Epithelial cell of prostate (primary cell): Measurements from ENCODE around the gene CNTNAP5.
A peak's percentile ranks its signal among the peaks of the same experiment; 100 is the strongest.

ENCODE experiments used
- DNase-seq: peaks from one replicate; pipeline ENCODE4 v3.0.0-alpha.2; 2011; ENCODE audit warnings: low read depth, low spot score
- H3K27ac ChIP-seq: fragments of 450-650 bp; 2 replicates; pipeline ENCODE4 v1.5.1; 2017; ENCODE audit warnings: mild to moderate bottlenecking

Gene CNTNAP5

GRCh38 chr2:124050833-124051497 lies 25.9 kb downstream of the CNTNAP5 start:
- no peak overlapping the region for H3K27ac ChIP-seq
- DNase-seq, result no peak

GRCh38 chr2:124053796-124054195 lies 28.7 kb downstream of the CNTNAP5 start:
- no peak for DNase-seq
- H3K27ac ChIP-seq, result no peak overlapping the region

DNA sequence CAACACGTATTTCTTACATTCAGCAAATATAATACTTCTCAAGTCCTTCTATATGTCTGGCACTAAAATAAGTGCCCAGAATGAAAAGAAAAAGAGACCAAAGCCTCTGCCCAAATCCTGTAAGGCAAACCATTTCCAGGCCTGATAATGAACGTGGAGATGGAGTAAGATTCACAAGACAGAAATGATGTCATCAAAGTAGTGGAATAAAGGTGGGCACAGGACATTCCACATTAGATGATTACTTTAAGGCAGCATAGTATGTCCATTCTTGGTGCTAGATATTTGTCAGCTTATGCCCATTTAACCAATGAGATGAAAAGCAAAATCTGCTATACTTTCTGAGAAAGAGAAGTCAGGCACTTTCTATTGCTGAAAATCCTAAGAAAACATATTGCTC lies 38.5 kb downstream of the CNTNAP5 start:
- H3K27ac ChIP-seq, result no peak overlapping the region
- no peak for DNase-seq

DNA sequence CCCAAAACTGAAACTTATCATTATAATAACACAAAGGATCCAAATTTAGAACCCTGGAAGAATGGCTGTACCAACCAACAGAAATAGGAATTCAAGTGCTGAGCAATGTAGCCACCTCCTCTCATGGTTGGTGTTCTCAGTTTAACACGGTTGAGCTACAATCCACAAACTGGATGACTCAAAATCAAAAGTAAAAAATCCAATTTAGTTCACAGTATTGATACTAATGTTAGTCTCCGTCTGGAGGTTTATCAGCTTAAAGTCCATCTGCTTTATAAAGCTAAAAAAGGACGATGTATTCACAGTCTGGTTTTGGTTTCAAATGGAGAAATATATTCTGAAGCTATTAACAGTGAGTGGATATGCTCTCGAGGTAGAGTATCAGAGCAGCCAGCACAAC lies 40.5 kb downstream of the CNTNAP5 start:
- H3K27ac ChIP-seq, result no peak overlapping the region
- no peak for DNase-seq

GRCh38 chr2:124066776-124067175 lies 41.7 kb downstream of the CNTNAP5 start:
- H3K27ac ChIP-seq, result no peak overlapping the region
- DNase-seq, result no peak

GRCh38 chr2:124079045-124079444 lies 54.0 kb downstream of the CNTNAP5 start:
- no peak overlapping the region for H3K27ac ChIP-seq
- DNase-seq, result no peak

DNA sequence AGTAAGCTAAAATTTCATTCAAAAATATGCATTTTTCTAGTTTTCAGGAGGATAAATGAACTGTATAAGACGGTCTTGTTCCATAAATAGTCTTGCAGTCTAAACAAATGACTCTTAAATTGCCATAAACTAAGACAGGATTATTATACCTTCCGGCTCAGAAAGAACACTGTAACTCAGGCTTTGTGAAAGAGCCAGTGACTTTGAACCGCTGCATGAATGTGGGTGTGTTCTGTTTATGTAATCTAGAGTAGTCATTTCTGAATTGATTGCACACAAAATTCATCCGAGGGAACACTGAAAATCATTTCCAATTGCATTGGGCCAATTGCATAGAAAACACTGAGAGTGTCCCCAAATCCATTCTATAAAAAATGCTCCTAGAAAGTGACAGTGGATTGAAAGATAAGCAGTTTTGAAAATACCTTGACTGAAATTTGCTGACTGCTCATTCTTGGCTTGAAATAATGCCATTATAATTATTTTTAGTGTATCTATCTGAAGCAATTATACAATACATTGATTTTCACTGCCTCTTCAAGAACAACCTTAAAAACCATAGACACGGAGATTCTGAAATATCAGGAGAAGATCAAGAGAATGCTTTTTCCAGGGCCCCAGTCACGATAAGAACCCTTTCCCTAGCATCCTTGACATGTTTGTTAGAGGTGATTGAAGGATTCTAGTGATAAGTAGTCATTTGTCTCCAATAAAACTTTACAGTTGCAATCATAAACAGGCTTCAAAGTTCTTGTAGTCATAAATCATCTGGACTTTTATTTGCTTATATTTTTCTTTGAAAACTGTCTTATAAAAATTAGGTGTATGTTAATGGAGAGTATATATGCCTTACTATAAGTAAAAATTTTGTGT lies 55.4 kb downstream of the CNTNAP5 start:
- DNase-seq, result no peak

DNA sequence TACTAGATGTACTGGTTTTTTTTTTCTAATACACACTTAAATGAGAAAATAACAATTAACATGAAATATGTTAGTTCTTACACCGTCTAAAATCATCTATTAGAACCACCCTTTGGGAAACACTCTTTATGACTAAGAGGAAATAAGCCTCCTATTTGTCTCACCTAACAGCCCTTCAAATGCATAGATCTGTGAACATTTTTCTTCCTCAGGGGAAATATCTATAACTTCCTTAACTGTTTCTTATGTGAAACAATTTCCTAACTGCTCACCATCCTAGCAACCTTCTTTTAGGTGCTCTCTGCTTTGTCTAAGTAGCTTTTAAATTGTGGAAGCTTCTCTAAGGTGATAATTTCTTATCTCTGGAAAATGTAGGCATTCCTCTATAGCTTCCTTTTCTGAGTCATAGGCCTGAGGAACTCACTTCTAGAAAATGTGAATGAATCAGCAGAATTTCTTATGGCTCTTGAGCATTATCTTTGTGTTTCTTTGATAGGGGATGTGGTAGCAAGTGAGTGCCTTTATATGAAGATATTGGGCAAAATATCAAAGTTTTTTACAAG lies 56.1 kb downstream of the CNTNAP5 start:
- H3K27ac ChIP-seq, result no peak overlapping the region
- DNase-seq, result no peak

More for the DNA sequence above, 55.4 kb downstream of the CNTNAP5 start:
- no peak overlapping the region for H3K27ac ChIP-seq

DNA sequence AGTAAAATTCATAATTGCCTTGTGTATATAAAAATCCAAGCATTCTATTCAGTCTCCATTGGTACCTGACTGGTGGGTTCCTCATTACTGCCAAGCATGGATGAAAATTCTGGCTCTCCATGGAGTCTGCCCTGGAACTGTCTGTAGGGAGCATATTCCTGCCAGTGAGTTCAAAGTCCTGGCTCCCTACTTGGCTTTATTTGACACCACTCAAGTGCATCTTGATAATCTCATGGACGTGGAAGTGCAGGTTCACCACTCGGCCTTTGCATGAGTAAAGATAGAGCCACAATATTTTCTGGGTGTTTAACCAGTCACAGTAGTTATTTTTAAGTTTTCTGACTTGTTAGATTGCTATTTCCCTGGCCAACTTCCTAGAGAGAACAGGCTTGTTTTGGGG lies 63.5 kb downstream of the CNTNAP5 start:
- no peak overlapping the region for H3K27ac ChIP-seq
- DNase-seq, result no peak

DNA sequence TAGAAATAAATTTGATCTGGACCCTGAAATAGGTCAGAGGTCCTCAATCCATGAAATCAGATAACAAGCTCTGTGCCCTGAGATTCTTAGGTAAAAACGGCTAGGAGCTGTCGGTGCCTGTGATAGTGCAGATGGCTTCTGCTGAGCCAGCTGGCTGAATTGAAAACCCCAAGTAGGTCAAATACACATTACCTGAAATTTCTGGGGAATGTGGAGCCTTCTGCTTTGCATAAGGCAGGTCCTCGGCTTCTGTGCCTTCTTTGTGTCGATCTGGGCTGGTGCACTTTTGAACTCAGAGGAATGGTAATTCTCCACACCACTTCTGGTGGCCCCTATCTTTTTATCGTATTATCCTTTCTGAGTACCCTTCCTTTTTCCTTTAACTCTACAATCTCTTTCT lies 66.6 kb downstream of the CNTNAP5 start:
- H3K27ac ChIP-seq, result no peak overlapping the region
- no peak for DNase-seq

DNA sequence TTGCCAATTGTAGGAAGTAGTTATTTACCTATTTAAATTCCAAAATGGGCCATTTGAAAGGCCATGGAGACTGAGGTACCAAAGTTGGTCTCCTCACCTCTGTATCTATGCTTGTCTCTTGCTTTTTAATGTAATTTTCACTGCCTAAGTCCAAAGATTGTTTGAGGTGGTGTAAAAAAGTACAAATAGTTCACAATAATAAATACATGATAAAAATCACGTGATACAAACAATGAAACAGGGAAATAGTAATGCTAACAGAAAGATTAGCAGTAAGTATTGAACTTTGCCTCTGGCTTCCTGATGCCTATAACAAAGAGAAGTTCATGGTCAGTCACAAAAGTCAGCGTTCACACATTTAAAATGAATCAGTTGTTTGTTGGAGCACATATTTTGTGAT lies 67.6 kb downstream of the CNTNAP5 start:
- H3K27ac ChIP-seq, result no peak overlapping the region
- no peak for DNase-seq

DNA sequence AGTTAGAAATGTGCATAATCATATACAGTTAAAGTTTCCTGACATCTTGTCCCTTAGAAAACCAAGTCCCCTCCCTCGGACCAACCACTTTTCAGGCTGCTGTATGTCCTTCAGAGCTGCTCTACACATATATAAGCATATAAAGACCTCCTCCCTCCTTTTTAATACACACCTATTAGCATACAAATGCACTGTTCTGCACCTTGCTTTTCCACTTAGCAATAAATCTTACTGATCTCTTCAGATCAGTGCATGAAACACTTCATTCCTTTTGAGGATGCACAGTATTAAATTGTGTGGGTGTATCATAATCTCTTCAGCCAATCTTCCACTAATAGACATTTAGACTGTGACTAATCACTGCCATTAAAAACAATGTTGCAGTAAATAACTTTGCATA lies 79.8 kb downstream of the CNTNAP5 start:
- no peak for DNase-seq
- no peak overlapping the region for H3K27ac ChIP-seq

- DNase-seq, result no peak
- no peak overlapping the region for H3K27ac ChIP-seq
These were observed 87.1 kb downstream of the CNTNAP5 start for GRCh38 chr2:124112206-124112605.

GRCh38 chr2:124112966-124113365 lies 87.9 kb downstream of the CNTNAP5 start:
- peak; percentile 1 for DNase-seq
- no peak overlapping the region for H3K27ac ChIP-seq

DNA sequence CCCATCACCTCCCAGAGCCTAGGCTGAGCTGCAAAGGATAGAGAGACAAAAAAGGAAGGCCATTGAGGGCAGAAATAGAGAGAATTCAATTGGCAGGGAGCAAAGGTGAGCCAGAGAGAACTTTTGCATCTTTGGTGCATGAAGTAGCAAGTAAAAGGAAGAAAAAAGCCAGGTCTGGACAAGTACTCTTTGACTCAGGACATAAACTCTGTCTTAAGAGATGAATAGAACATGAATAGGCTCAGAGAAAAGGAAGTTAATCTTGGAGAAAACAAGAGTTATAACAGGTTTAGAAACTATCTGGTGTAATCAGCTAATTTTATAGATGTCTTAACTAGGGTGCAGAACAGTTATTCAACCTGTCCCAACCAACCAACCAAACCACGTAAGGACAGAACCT lies 95.2 kb downstream of the CNTNAP5 start:
- no peak overlapping the region for H3K27ac ChIP-seq
- DNase-seq, result no peak

- no peak for DNase-seq
- H3K27ac ChIP-seq, result no peak overlapping the region
These were observed 96.0 kb downstream of the CNTNAP5 start for GRCh38 chr2:124121106-124121505.

GRCh38 chr2:124121760-124122275 lies 96.7 kb downstream of the CNTNAP5 start:
- H3K27ac ChIP-seq, result no peak overlapping the region

DNA sequence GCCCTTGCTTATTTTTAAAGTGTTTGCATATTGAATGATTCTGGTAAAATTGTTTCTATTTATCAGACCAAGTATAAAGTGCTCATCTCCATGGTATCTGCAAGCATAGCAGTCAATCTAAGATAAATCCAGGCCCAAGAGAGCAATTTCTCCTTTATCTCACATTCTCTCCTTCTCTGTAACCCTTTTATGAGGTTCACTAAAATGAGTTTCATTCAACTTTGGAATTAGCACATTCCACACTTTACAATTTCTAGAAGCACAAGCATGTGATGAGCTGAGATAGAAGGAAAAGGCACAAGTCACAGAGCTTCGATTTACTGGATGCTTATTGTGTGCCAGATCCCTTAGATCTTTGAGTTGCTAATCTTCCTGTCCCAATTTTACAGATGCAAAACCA lies 97.3 kb downstream of the CNTNAP5 start:
- no peak for DNase-seq
- H3K27ac ChIP-seq, result no peak overlapping the region

More at GRCh38 chr2:124121760-124122275, 96.7 kb downstream of the CNTNAP5 start:
- DNase-seq, result no peak

DNA sequence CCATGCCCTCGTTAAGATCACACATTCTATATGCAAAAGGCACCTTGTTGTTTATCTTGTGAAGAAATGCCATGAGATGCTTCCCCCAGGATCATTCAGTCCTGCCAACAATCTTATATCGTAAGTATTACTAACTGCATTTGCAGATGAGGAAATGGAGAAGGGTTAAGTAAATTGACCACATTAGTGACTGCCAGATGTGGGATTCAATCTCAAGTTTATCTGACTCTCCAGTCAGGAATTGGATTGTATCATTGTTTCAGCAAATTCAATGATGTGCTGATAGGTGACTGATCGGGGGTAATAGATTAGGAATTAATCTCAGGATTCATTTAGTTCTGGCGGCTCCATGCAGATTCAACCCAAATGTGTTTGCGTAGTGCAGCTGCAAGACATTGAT lies 106.2 kb downstream of the CNTNAP5 start:
- no peak overlapping the region for H3K27ac ChIP-seq
- DNase-seq, result no peak

DNA sequence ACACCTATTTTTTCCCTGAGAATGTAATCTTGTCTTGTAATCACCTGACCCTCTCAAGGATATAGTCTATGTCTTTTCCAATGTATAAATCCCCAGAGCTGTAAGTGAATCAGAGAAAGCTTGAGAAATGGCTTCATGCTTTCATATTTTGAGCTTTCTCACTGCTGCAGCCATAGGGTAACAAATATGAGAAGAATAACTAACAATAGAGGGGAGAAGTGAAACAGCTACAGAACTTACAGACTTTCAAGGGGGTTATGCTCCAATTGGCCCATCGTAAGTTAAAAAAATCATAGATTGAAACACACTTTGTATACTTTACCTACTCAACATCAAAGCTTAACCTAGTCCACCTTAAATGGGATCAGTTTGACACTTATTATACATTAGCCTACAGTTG lies 111.0 kb downstream of the CNTNAP5 start:
- no peak overlapping the region for H3K27ac ChIP-seq

DNA sequence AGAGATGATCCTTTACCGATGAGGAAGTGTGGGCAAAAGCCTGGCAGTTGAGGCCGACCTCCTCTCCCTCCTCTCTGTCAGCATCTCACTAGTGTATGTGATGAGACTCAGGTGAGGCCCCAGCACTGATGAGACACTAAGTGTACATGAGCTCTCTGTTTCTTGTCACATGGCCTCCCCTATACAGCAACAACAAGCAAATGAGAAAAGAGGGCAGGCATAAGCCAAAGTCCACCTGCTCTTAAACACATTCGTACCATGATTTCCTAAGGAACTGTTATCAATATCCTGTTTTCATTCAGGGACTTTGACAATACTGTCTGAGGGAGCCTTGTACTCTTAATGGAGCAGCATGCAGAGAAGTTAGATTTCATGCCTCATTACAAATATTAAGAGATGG lies 113.0 kb downstream of the CNTNAP5 start:
- DNase-seq, result no peak
- no peak overlapping the region for H3K27ac ChIP-seq

More for the DNA sequence above, 111.0 kb downstream of the CNTNAP5 start:
- DNase-seq, result no peak
